Endothelial cell of umbilical vein (primary cell): ENCODE results near the gene NODAL. TPM values are rescaled to one million over a fixed set of nuclear protein-coding genes. Genes with fewer than 3 reads are reported as not detected.
A peak's percentile ranks its signal among the peaks of the same experiment; 100 is the strongest.

Experiments used
- BruUV-seq: library from RNA; stranded (reverse); fragments of 400-500 nt; replicated peaks from 2 replicates; lab custom pipeline; 2021; lab: Mats Ljungman, UMichigan
- CTCF ChIA-PET: fragments of 300-600, 350-600 bp; sonication (Branson Sonifier 250); formaldehyde crosslinking; loops from one replicate; lab custom pipeline; 2021; ENCODE audit warnings: antibody characterized with exemption, inconsistent platforms; lab: Charles Lee
- POLR2A ChIA-PET: fragments of 300-600, 350-600 bp; sonication (Branson Sonifier 250); formaldehyde crosslinking; loops from one replicate; lab custom pipeline; 2021; ENCODE audit warnings: antibody characterized with exemption, inconsistent platforms; lab: Charles Lee
- DNase-seq: peaks from one replicate; pipeline ENCODE4 v3.0.0-alpha.2; 2011; ENCODE audit warnings: low read depth, low spot score
- FAIRE-seq: peaks from 2 replicates; lab custom pipeline; 2011; peaks lifted over from hg19 to GRCh38; lab: Jason Lieb, UNC
- H2AFZ ChIP-seq: 2 replicates; pipeline ENCODE4 v1.6.0; 2012; ENCODE audit warnings: low read depth, low read length, control low read depth, inconsistent platforms
- H3K27ac ChIP-seq: 2 replicates; pipeline ENCODE4 v1.5.1; 2011; ENCODE audit warnings: low read depth, mild to moderate bottlenecking, control low read depth, low read length, moderate library complexity; ENCODE audit not compliant: insufficient read depth
- H3K27me3 ChIP-seq, 2 experiments: 2 replicates each; pipeline versions ENCODE4 v1.6.0 to v1.6.1; 2011; ENCODE audit warnings: low read length in 2 of 2, mixed read lengths in 1 of 2; ENCODE audit not compliant: control insufficient read depth in 2 of 2, insufficient read depth in 2 of 2
- H3K36me3 ChIP-seq, 2 experiments: 2 replicates in 1 of 2; 3 replicates in 1 of 2; pipeline ENCODE4 v1.5.1; 2011; ENCODE audit warnings: low read length in 2 of 2, mild to moderate bottlenecking in 1 of 2, moderate library complexity in 1 of 2; ENCODE audit not compliant: control insufficient read depth in 2 of 2, insufficient read depth in 2 of 2; ENCODE audit errors: extremely low read depth in 1 of 2
- H3K4me1 ChIP-seq: 3 replicates; pipeline ENCODE4 v1.5.1; 2011; ENCODE audit warnings: mild to moderate bottlenecking, low read length; ENCODE audit not compliant: control insufficient read depth, insufficient read depth; ENCODE audit errors: extremely low read depth
- H3K4me2 ChIP-seq: 2 replicates; pipeline ENCODE4 v1.6.1; 2011; ENCODE audit warnings: low read length, control low read depth, mixed read lengths; ENCODE audit not compliant: insufficient read depth
- H3K4me3 ChIP-seq, 3 experiments: fragments of 200-600 bp in 1 of 3; sonication (generic), shearing (Covaris generic) in 1 of 3; replicated peaks in 1 of 3; 2 replicates each; pipeline ENCODE4 v1.5.1; 2011 to 2016; ENCODE audit warnings: control low read depth in 3 of 3, low read length in 3 of 3, mild to moderate bottlenecking in 2 of 3, inconsistent platforms in 1 of 3, low read depth in 1 of 3, moderate library complexity in 1 of 3; ENCODE audit not compliant: insufficient read depth in 1 of 3
- H3K79me2 ChIP-seq: 2 replicates; pipeline ENCODE4 v1.6.0; 2012; ENCODE audit warnings: low read length, inconsistent platforms; ENCODE audit not compliant: control insufficient read depth, insufficient read depth
- H3K9ac ChIP-seq: replicated peaks from 2 replicates; pipeline ENCODE3; 2011; ENCODE audit warnings: low read length, control low read depth; ENCODE audit not compliant: insufficient read depth; ENCODE audit errors: extremely low read depth
- H3K9me1 ChIP-seq: replicated peaks from 3 replicates; pipeline ENCODE4 v1.6.0; 2011; ENCODE audit warnings: mild to moderate bottlenecking, low read length; ENCODE audit not compliant: control insufficient read depth, insufficient read depth; ENCODE audit errors: extremely low read depth
- H3K9me3 ChIP-seq: replicated peaks from 2 replicates; pipeline ENCODE4 v1.5.1; 2012; ENCODE audit warnings: low read length, inconsistent platforms; ENCODE audit not compliant: control insufficient read depth, insufficient read depth
- H4K20me1 ChIP-seq: replicated peaks from 2 replicates; pipeline ENCODE3; 2011; ENCODE audit warnings: mild to moderate bottlenecking, low read length; ENCODE audit not compliant: control insufficient read depth, insufficient read depth; ENCODE audit errors: extremely low read depth
- CTCF ChIP-seq, 2 donors: IDR thresholded peaks; 1 replicate in 1 of 2; 2 replicates in 1 of 2; pipeline ENCODE4 v1.5.1; 2011; ENCODE audit warnings: low read length in 2 of 2, mild to moderate bottlenecking in 2 of 2, moderate library complexity in 2 of 2, control low read depth in 1 of 2, inconsistent platforms in 1 of 2, low read depth in 1 of 2; ENCODE audit not compliant: insufficient read depth in 1 of 2; ENCODE audit errors: extremely low read depth in 1 of 2
- EZH2 ChIP-seq: IDR thresholded peaks from 2 replicates; pipeline ENCODE4 v1.6.1; 2012; ENCODE audit warnings: borderline replicate concordance, low read depth, mild to moderate bottlenecking, moderate library complexity, low read length, inconsistent platforms; ENCODE audit not compliant: severe bottlenecking
- FOS ChIP-seq: IDR thresholded peaks from 2 replicates; pipeline ENCODE4 v1.6.1; 2011; ENCODE audit warnings: mild to moderate bottlenecking, low read length, moderate library complexity, borderline replicate concordance; ENCODE audit not compliant: insufficient read depth
- GATA2 ChIP-seq: IDR thresholded peaks from 2 replicates; pipeline ENCODE4 v1.7.0; 2011; ENCODE audit warnings: low read depth, mild to moderate bottlenecking, moderate library complexity, mixed read lengths, low read length; ENCODE audit not compliant: insufficient read length, insufficient read depth
- JUN ChIP-seq: IDR thresholded peaks from 2 replicates; pipeline ENCODE4 v1.6.1; 2011; ENCODE audit warnings: borderline replicate concordance, low read depth; ENCODE audit not compliant: insufficient read length, insufficient read depth
- MAX ChIP-seq: IDR thresholded peaks from 2 replicates; pipeline ENCODE4 v1.6.1; 2011; ENCODE audit not compliant: insufficient read depth, insufficient read length
- MYC ChIP-seq: IDR thresholded peaks from one replicate; pipeline ENCODE4 v1.6.1; 2011; ENCODE audit warnings: mild to moderate bottlenecking, low read depth, low read length
- POLR2A ChIP-seq: IDR thresholded peaks from 2 replicates; pipeline ENCODE4 v1.6.1; 2012; ENCODE audit warnings: low read depth, mild to moderate bottlenecking, control low read depth, low read length
- POLR2AphosphoS5 ChIP-seq: IDR thresholded peaks from 2 replicates; pipeline ENCODE4 v1.6.1; 2012; ENCODE audit warnings: low read depth, mild to moderate bottlenecking, control low read depth, low read length, moderate library complexity; ENCODE audit not compliant: insufficient read depth
- dilution Hi-C: fragments of 300-500 bp; cut with MboI; formaldehyde crosslinking; loops from one replicate; pipeline ENCODE4 v1.15.0; 2019; ENCODE audit warnings: low sequenced_read_pairs; ENCODE audit not compliant: extremely low pct_ligation_motif_present
- intact Hi-C: fragments of 100-400 bp; cut with micrococcal nuclease; formaldehyde crosslinking; loops from one replicate; pipeline ENCODE4 v1.10.0; 2022
- polyA plus RNA-seq, 4 experiments: library from polyadenylated mRNA; depleted of rRNA in 3 of 4; stranded (reverse) in 3 of 4; unstranded in 1 of 4; fragments of >200 nt; gene quantifications; 2 replicates each; pipeline versions ENCODE4 v1.2.1 to v1.2.3, GENCODE V29; 2011 to 2012; ENCODE audit warnings: missing spikeins in 1 of 4
- total RNA-seq: library from RNA; stranded (reverse); gene quantifications from 2 replicates; pipeline ENCODE4 v1.2.3, GENCODE V29; 2021

NODAL gene
- total and polyA plus RNA-seq, 2 donors (not counting 3 experiments of a cell fraction or from before 2014, with no cell fraction given) = not detected

DNA sequence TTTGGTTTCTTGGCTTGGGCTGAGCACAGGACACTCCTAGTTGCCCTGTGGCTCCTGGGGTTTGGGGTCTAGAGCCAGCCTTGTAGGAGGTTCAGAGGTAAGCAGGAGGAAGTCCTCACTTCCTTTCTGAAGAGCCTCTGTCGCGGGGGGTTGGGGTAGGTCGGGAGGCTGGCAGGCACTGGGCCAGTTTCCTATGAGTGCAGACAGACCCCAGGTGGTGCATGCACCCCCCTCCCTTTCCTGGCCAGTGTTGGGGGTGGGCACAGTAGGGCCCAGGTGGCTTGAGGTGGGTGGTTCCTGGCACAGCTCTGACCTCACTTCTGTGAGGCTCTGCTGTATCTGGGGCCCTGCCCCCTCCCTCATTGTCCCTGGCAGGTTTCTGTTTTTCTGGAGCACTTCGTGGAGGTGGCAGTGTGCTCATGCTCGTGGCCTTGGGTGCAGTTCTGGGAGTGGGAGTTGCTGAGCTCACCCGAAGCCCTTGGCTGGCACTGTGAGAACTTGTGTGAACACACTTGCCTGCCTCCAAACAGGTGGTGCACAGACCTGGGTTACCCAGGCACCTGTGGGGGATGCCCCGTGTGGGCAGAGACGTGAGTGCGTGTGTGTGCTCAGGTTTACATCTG lies 38.9 kb upstream of the NODAL start:
- Histone ChIP-seq H3K79me2 (peaks cover 3% of the 10 kb centered on the region), H3K9ac (no peak overlapping the region), H3K9me3 (no peaks in the 10 kb centered on the region), H3K36me3 (no peaks in the 10 kb centered on the region), H3K9me1 (no peaks in the 10 kb centered on the region), H3K27me3 (peaks cover 0 to 2% of the 10 kb centered on the region in 2 experiments), H3K4me1 (peaks cover 44% of the 10 kb centered on the region), H3K4me3 (peak overlapping the region in 1 of 3 experiments; percentile 71), H3K4me2 (peak overlapping the region; percentile 74), H3K27ac (no peak overlapping the region), H2AFZ (no peak overlapping the region), H4K20me1 (no peaks in the 10 kb centered on the region)
- dilution Hi-C loops (no loop called here), intact Hi-C loops (loop anchor here (2.0 kb wide), 1 partner anchor 20 kb away; no protein-coding TSS in a partner anchor)
- POLR2A ChIA-PET = no interaction called here
- BruUV-seq = no TSS peak
- TF ChIP-seq JUN (no peak), FOS (no peak), EZH2 (no peak), MYC (no peak), CTCF (IDR thresholded peaks at IDR 0.05; ENCODE audit: extremely low read depth in 1 of 2, insufficient read depth in 1 of 2, low read depth in 1 of 2, low read length in 2 of 2) (no peak), POLR2AphosphoS5 (no peak), GATA2 (no peak), POLR2A (no peak), MAX (no peak)
- CTCF ChIA-PET = interaction anchor here (1.0 kb wide), 1 partner anchor 19 kb away, joined by 6 read pairs; no protein-coding TSS in a partner anchor
- FAIRE-seq = no peak
- no peak for DNase-seq
